Mesenchymal stem cell (in vitro differentiated cells and primary cell): ENCODE data around the gene BARHL2.

ENCODE experiments used
- DNase-seq: peaks from one replicate; pipeline ENCODE4 v3.0.0-alpha.2; 2013
- H2AFZ ChIP-seq: one replicate; pipeline ENCODE4 v1.6.1; 2013; ENCODE audit warnings: low read depth, mild to moderate bottlenecking, control low read depth, inconsistent platforms, low read length, moderate library complexity
- H2AK5ac ChIP-seq: 2 replicates; pipeline ENCODE4 v1.6.1; 2013; ENCODE audit warnings: low read length, moderate library complexity, mild to moderate bottlenecking, inconsistent platforms; ENCODE audit not compliant: severe bottlenecking
- H2BK120ac ChIP-seq: one replicate; pipeline ENCODE4 v1.6.1; 2013; ENCODE audit warnings: low read depth, mild to moderate bottlenecking, inconsistent platforms, low read length, moderate library complexity
- H2BK12ac ChIP-seq, 2 experiments: one replicate each; pipeline ENCODE4 v1.6.1; 2013; ENCODE audit warnings: inconsistent platforms in 2 of 2, low read length in 2 of 2, mild to moderate bottlenecking in 2 of 2, moderate library complexity in 2 of 2, control low read depth in 1 of 2
- H2BK15ac ChIP-seq: one replicate; pipeline ENCODE4 v1.6.1; 2013; ENCODE audit warnings: mild to moderate bottlenecking, low read depth, inconsistent platforms; ENCODE audit not compliant: poor library complexity, severe bottlenecking
- H2BK5ac ChIP-seq: 2 replicates; pipeline ENCODE4 v1.6.1; 2013; ENCODE audit warnings: low read depth, mild to moderate bottlenecking, low read length, control low read depth, inconsistent platforms; ENCODE audit not compliant: poor library complexity, severe bottlenecking
- H3K14ac ChIP-seq, 2 experiments: one replicate each; pipeline ENCODE4 v1.6.1; 2013; ENCODE audit warnings: inconsistent platforms in 2 of 2, low read length in 2 of 2, control low read depth in 1 of 2, mild to moderate bottlenecking in 1 of 2, moderate library complexity in 1 of 2
- H3K18ac ChIP-seq, 2 experiments: one replicate each; pipeline ENCODE4 v1.6.1; 2013; ENCODE audit warnings: inconsistent platforms in 2 of 2, low read length in 2 of 2, control low read depth in 1 of 2, low read depth in 1 of 2, mild to moderate bottlenecking in 1 of 2
- H3K23ac ChIP-seq, 2 experiments: one replicate each; pipeline ENCODE4 v1.6.1; 2013; ENCODE audit warnings: inconsistent platforms in 2 of 2, low read length in 2 of 2, mild to moderate bottlenecking in 2 of 2, moderate library complexity in 2 of 2, control low read depth in 1 of 2
- H3K27ac ChIP-seq: 2 replicates; pipeline ENCODE4 v1.5.1; 2013; ENCODE audit warnings: mild to moderate bottlenecking, moderate library complexity, low read length, control low read depth, inconsistent platforms; ENCODE audit not compliant: poor library complexity, severe bottlenecking
- H3K27me3 ChIP-seq, 2 experiments: 2 replicates each; pipeline versions ENCODE4 v1.6.1 to v1.7.0; 2013; ENCODE audit warnings: low read length in 2 of 2, mild to moderate bottlenecking in 2 of 2, moderate library complexity in 2 of 2, control low read depth in 1 of 2, inconsistent platforms in 1 of 2; ENCODE audit not compliant: control insufficient read depth in 1 of 2, insufficient read depth in 1 of 2
- H3K36me3 ChIP-seq, 2 experiments: 2 replicates each; pipeline versions ENCODE4 v1.6.1 to v1.7.0; 2013; ENCODE audit warnings: low read length in 2 of 2, control low read depth in 1 of 2, inconsistent platforms in 1 of 2, low read depth in 1 of 2, mild to moderate bottlenecking in 1 of 2; ENCODE audit not compliant: insufficient read depth in 2 of 2, control insufficient read depth in 1 of 2
- H3K4ac ChIP-seq, 2 experiments: one replicate each; pipeline ENCODE4 v1.6.1; 2013; ENCODE audit warnings: inconsistent platforms in 2 of 2, low read length in 2 of 2, mild to moderate bottlenecking in 2 of 2, moderate library complexity in 2 of 2, control low read depth in 1 of 2, low read depth in 1 of 2
- H3K4me1 ChIP-seq: 2 replicates; pipeline ENCODE4 v1.6.1; 2013; ENCODE audit warnings: low read depth, low read length, control low read depth; ENCODE audit not compliant: control insufficient read depth, insufficient read depth
- H3K4me2 ChIP-seq: 2 replicates; pipeline ENCODE4 v1.6.1; 2013; ENCODE audit warnings: low read length, mild to moderate bottlenecking, inconsistent platforms; ENCODE audit not compliant: poor library complexity, severe bottlenecking
- H3K4me3 ChIP-seq, 2 experiments: 2 replicates each; pipeline versions ENCODE4 v1.5.1 to v1.7.0; 2013; ENCODE audit warnings: low read length in 2 of 2, mild to moderate bottlenecking in 2 of 2, control low read depth in 1 of 2, low read depth in 1 of 2; ENCODE audit not compliant: insufficient read depth in 1 of 2
- H3K79me1 ChIP-seq: replicated peaks from 2 replicates; pipeline ENCODE4 v1.6.1; 2013; ENCODE audit warnings: mild to moderate bottlenecking, control low read depth, low read length, inconsistent platforms; ENCODE audit not compliant: poor library complexity, severe bottlenecking
- H3K9ac ChIP-seq: 2 replicates; pipeline ENCODE4 v1.7.0; 2013; ENCODE audit warnings: mild to moderate bottlenecking, low read length, moderate library complexity
- H3K9me3 ChIP-seq: 2 replicates; pipeline ENCODE4 v1.7.0; 2013; ENCODE audit warnings: mild to moderate bottlenecking, low read length; ENCODE audit not compliant: control insufficient read depth
- H4K8ac ChIP-seq: one replicate; pipeline ENCODE4 v1.6.1; 2013; ENCODE audit warnings: inconsistent platforms, mild to moderate bottlenecking, low read length, moderate library complexity
- H4K91ac ChIP-seq: one replicate; pipeline ENCODE4 v1.6.1; 2013; ENCODE audit warnings: mild to moderate bottlenecking, low read length, inconsistent platforms
- WGBS: methylation state at CpG from one replicate; pipeline ENCODE4 v1.1.7; 2013; ENCODE audit warnings: mixed read lengths; 5-methylcytosine and 5-hydroxymethylcytosine counted together

BARHL2 gene

DNA sequence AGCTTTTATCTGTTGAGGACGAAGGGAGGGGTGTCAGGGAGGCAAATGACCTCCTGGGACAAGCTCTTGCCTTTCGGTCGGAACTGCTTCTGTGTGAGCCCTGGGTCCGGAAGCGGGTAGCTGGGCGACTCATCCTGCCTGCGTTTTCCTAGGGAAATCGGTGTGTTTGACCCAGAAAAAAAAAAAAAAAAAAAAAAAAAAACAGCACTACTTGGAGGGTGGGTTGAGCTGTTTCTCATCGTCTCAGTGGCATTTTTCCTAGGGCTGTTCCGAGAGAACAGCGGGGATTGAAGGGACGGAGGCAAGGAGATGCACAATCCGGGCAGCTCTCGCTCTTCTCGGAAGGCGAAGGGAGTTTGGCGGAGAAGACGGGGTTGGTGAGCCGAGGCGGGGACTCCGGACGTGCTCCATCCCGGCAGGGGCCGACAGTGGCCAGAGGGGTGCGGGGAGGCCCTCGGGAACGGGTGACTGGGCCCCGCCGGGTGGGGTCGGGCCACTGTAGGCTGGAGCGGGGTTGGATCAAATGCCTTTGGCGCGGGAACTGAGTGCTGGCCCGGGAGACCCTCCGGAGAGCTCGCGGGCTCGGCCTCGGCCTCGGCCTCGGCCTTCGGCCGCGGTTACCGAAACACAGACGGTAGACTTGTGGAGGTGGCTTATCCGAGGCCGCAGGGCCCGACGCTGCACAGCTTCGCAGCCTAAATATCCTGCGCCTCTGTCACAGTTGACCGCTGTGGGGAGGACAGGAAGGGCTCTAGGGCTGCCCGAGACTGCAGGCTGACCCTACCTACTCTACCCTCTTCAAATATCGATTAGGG lies 2.4 kb upstream of the BARHL2 start:
- Histone ChIP-seq H3K9ac (no peak overlapping the region), H2BK15ac (no peak overlapping the region)

DNA sequence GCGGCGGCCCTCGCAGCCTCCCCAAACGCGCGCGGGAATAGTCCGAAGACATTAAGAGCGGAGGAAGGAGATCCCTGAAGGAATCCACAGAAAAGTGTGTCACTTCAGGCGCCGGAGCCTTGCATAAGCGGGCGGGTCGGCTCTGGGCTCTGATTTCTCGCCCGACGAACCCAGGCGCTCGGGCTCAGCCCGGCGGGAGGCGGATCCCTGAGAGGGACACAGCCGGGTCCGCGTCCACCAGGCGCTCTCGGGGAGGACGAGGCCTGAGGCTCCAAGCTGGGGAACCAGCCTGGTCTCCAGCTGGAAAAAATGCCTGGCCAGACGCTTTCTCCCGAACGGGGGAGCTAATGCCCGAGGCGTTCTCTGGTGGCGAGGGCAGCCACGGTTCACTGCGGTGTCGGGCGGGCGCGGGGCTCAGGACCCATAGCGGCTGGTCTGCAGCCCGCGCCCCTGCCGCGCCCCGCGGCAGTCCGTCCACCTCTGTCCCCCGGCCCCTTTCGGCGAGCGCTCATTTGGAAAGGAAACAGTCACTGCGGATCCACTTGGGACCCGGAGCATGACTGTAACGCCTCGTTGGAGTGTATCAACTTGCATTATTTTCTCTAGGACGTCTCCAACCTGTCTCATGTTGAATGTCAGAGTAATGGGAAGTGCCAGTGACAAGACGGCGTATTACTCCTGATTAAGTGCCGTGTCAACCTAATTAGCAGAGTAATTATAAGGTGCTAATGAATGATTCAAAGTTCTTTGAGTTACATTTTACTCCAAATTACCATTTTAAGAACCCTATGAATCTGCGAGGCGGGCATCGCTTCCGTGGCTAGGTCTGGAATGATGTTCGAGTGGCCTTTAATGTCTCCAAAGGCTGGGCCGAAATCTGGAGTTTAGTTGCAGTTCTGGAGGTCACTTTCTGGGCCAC lies 1.6 kb upstream of the BARHL2 start:
- Histone ChIP-seq H3K79me1 (no peaks in the 10 kb centered on the region), H4K91ac (no peak overlapping the region), H3K14ac (no peak overlapping the region), H3K9me3 (no peaks in the 10 kb centered on the region), H2BK120ac (no peak overlapping the region), H3K27ac (no peak overlapping the region), H2BK12ac (no peak overlapping the region), H3K4me1 (peaks cover 27% of the 10 kb centered on the region), H3K27me3 (peaks cover 88 to 93% of the 10 kb centered on the region in 2 experiments), H3K9ac (no peak overlapping the region), H3K4me3 (peak overlapping the region in 1 of 2 experiments; percentile 76), H2AFZ (no peak overlapping the region), H2BK15ac (no peak overlapping the region), H3K4me2 (peak overlapping the region; percentile 76), H2BK5ac (no peak overlapping the region), H3K23ac (no peak overlapping the region), H3K4ac (no peak overlapping the region), H4K8ac (no peak overlapping the region), H3K18ac (no peak overlapping the region), H2AK5ac (no peak overlapping the region), H3K36me3 (no peaks in the 10 kb centered on the region)
- WGBS, result 1% methylated on average over 63 of the region's 66 CpGs
- DNase-seq, result no peak

More for the DNA sequence above, 2.4 kb upstream of the BARHL2 start:
- Histone ChIP-seq H2AK5ac (no peak overlapping the region), H4K8ac (no peak overlapping the region), H2AFZ (no peak overlapping the region), H3K4me2 (no peak overlapping the region), H3K27me3 (peaks cover 88 to 93% of the 10 kb centered on the region in 2 experiments), H3K4me3 (peak overlapping the region; percentile 21 to 76), H4K91ac (no peak overlapping the region), H2BK12ac (no peak overlapping the region), H3K4me1 (peaks cover 28% of the 10 kb centered on the region), H3K27ac (no peak overlapping the region), H3K9me3 (no peaks in the 10 kb centered on the region), H3K4ac (no peak overlapping the region), H2BK5ac (no peak overlapping the region), H3K14ac (no peak overlapping the region), H3K23ac (no peak overlapping the region), H3K36me3 (no peaks in the 10 kb centered on the region), H2BK120ac (no peak overlapping the region), H3K18ac (no peak overlapping the region), H3K79me1 (no peaks in the 10 kb centered on the region)
- WGBS, result under 1% methylated on average over 52 of the region's 55 CpGs
- DNase-seq, result no peak

DNA sequence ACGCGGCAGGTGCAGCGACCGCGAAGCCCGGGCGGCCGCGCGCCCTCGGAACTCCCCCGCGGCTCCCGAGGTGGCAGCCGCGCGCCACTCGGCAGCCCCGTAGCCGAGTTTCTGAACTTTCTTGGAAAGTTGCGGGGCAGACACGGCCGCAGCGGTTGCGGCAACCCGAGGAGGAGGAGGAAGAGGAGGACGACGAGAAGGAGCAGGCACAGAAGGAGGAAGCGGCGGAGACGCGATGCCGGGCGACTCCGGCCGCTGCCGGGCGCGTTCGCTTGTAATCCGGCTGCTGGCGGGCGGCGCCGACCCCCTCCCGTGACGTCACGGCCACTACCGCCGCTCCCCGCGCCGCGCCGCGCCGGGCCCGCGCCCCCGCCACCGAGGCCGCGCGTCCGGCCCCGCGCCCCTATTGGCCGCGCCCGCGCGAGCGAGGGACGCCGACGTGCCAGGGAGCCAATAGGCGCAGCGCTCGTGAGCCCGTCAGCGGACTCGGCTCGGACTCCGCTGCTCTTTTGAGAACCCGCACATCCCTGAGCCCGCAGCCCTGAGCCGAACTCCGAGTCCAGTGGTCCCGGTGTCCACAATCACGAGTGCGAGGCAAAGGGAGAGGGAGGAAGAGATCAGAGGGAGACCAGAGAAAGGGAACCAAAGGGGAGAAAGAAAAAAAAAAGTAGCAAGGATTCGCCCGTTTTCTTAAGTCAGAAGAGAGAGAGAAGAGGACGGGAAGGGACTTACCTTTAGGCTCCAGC lies 736 bp upstream of the BARHL2 start:
- Histone ChIP-seq H3K27me3 (peaks cover 88 to 93% of the 10 kb centered on the region in 2 experiments), H4K8ac (no peak overlapping the region), H3K27ac (no peak overlapping the region), H3K14ac (no peak overlapping the region), H3K18ac (no peak overlapping the region), H3K79me1 (no peaks in the 10 kb centered on the region), H2AK5ac (no peak overlapping the region), H2BK5ac (no peak overlapping the region), H3K4me3 (peak overlapping the region; percentile 39 to 76), H2BK12ac (no peak overlapping the region), H3K9ac (no peak overlapping the region), H3K4me1 (peaks cover 25% of the 10 kb centered on the region), H2AFZ (no peak overlapping the region), H4K91ac (no peak overlapping the region), H2BK15ac (no peak overlapping the region), H3K36me3 (no peaks in the 10 kb centered on the region), H3K23ac (no peak overlapping the region), H3K9me3 (no peaks in the 10 kb centered on the region), H3K4ac (no peak overlapping the region), H2BK120ac (no peak overlapping the region), H3K4me2 (peak overlapping the region; percentile 76)
- under 1% methylated on average over 73 of the region's 94 CpGs for WGBS
- DNase-seq, result peak; percentile 24
